Upper lobe of left lung (tissue), 4 donors: ENCODE measurements around the gene EYS.

Experiments used
- EP300 ChIP-seq, 4 donors: sonication (generic); formaldehyde crosslinking; IDR thresholded peaks; one replicate each; pipeline ENCODE4 v1.5.1; 2017; ENCODE audit warnings: antibody characterized with exemption in 4 of 4, control low read depth in 2 of 4
- POLR2A ChIP-seq, 4 donors: fragments of 450-650 bp; IDR thresholded peaks; one replicate each; pipeline ENCODE4 v1.5.1; 2016 to 2017; ENCODE audit warnings: antibody characterized with exemption in 4 of 4, mild to moderate bottlenecking in 2 of 4
- POLR2AphosphoS5 ChIP-seq, 2 donors: sonication (generic); formaldehyde crosslinking; IDR thresholded peaks; one replicate each; pipeline ENCODE4 v1.5.1; 2017; ENCODE audit warnings: antibody characterized with exemption in 2 of 2
- TF ChIP-seq, protein P1 (sequence below), 6 experiments: fragments of 450-650 bp in 4 of 6; fragments of 200-600 bp in 2 of 6; sonication (generic) in 2 of 6; IDR thresholded peaks; one replicate each; pipeline ENCODE4 v1.5.1; 2016 to 2019; ENCODE audit warnings: antibody characterized with exemption in 6 of 6

DNA sequence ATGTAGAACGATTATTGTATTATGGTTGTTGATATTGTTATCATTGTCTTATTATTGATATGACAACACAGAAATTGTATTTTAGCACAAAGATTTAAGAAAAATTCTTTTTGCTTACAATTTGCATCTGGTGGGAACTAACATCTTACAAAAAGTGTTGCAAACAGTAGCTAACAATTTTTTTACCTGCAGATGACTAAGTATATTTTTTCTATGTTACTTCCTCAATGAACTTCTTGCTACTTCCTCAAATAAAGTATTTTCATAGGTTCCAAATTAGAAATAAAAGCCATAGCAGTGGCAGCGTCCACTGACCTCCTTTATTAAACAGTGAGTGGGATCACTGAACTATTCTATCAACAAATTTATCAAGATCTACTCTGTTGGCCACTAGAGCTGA lies 1224.4 kb downstream of the EYS start:
- TF ChIP-seq, protein P1, sequence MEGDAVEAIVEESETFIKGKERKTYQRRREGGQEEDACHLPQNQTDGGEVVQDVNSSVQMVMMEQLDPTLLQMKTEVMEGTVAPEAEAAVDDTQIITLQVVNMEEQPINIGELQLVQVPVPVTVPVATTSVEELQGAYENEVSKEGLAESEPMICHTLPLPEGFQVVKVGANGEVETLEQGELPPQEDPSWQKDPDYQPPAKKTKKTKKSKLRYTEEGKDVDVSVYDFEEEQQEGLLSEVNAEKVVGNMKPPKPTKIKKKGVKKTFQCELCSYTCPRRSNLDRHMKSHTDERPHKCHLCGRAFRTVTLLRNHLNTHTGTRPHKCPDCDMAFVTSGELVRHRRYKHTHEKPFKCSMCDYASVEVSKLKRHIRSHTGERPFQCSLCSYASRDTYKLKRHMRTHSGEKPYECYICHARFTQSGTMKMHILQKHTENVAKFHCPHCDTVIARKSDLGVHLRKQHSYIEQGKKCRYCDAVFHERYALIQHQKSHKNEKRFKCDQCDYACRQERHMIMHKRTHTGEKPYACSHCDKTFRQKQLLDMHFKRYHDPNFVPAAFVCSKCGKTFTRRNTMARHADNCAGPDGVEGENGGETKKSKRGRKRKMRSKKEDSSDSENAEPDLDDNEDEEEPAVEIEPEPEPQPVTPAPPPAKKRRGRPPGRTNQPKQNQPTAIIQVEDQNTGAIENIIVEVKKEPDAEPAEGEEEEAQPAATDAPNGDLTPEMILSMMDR (IDR thresholded peaks at IDR 0.05) = no peak
- no peak for TF ChIP-seq POLR2A (IDR thresholded peaks at IDR 0.05)
- no peak for TF ChIP-seq POLR2AphosphoS5 (IDR thresholded peaks at IDR 0.05)
- no peak for TF ChIP-seq EP300 (IDR thresholded peaks at IDR 0.05)
